RWPE1 (cell line): ENCODE data around the gene C6orf62.
"Not testable (repeated sequence)": the region's sequence is repeated elsewhere in the genome, so short reads cannot be mapped to it uniquely, and the experiment has no call there.

Experiments used
- CTCF ChIA-PET: fragments of 350-600 bp; sonication (Branson Sonifier 250); formaldehyde crosslinking; extraction: SDS; loops from one replicate; lab custom pipeline; 2021; lab: Yijun Ruan, JAX
- POLR2A ChIA-PET: fragments of 400-600 bp; formaldehyde crosslinking; extraction: SDS; loops from one replicate; lab custom pipeline; 2020; ENCODE audit warnings: antibody characterized with exemption; ENCODE audit not compliant: low non-redundant PET; lab: Yijun Ruan, JAX
- DNase-seq: peaks from one replicate; pipeline ENCODE4 v3.0.0; 2012; ENCODE audit warnings: low spot score
- H3K27ac ChIP-seq: fragments of 450-650 bp; 2 replicates; pipeline ENCODE4 v1.5.1; 2017
- CTCF ChIP-seq: fragments of 450-650 bp; conservative IDR thresholded peaks from 2 replicates; pipeline ENCODE4 v1.5.1; 2017; ENCODE audit warnings: low read depth, mild to moderate bottlenecking

Gene C6orf62

GRCh38 chr6:24699521-24700359 lies 19.2 kb downstream of the C6orf62 start:
- POLR2A ChIA-PET = no interaction called here
- no peak overlapping the region for H3K27ac ChIP-seq
- CTCF ChIA-PET = interaction anchor here (0.7 to 2.6 kb wide), 4 partner anchors 48 to 176 kb away, joined by 3 to 11 read pairs (median 4); no protein-coding TSS in a partner anchor
- no peak for DNase-seq
- TF ChIP-seq CTCF = no peak

- ChIA-PET CTCF (interaction anchor here (0.6 to 2.5 kb wide), 3 partner anchors 115 to 361 kb away, joined by 3 to 18 read pairs (median 3); no protein-coding TSS in a partner anchor), POLR2A (no interaction called here)
- H3K27ac ChIP-seq = no peak overlapping the region
- TF ChIP-seq CTCF = no peak
- DNase-seq = no peak
These were observed 22.9 kb downstream of the C6orf62 start for GRCh38 chr6:24696097-24696496.

GRCh38 chr6:24695635-24696034 lies 23.3 kb downstream of the C6orf62 start:
- CTCF ChIA-PET = interaction anchor here (0.6 to 2.5 kb wide), 3 partner anchors 114 to 361 kb away, joined by 3 to 18 read pairs (median 3); no protein-coding TSS in a partner anchor
- POLR2A ChIA-PET, H3K27ac ChIP-seq: not testable (repeated sequence)
- peak; percentile 40 for DNase-seq
- TF ChIP-seq CTCF = peak; percentile 47

- TF ChIP-seq CTCF = no peak
- CTCF ChIA-PET = interaction anchor here (2.5 kb wide), 1 partner anchor 113 kb away, joined by 18 read pairs; no protein-coding TSS in a partner anchor
- no peak overlapping the region for H3K27ac ChIP-seq
- DNase-seq = no peak
- POLR2A ChIA-PET = no interaction called here
These were observed 24.8 kb downstream of the C6orf62 start for GRCh38 chr6:24694198-24694597.

GRCh38 chr6:24692848-24693592 lies 25.9 kb downstream of the C6orf62 start:
- no peak for TF ChIP-seq CTCF
- ChIA-PET CTCF (interaction anchor here (0.5 kb wide), 1 partner anchor 311 kb away, joined by 3 read pairs; no protein-coding TSS in a partner anchor), POLR2A (no interaction called here)
- DNase-seq = no peak
- H3K27ac ChIP-seq = no peak overlapping the region

- ChIA-PET CTCF (no interaction called here), POLR2A (no interaction called here)
These were observed 26.5 kb downstream of the C6orf62 start for GRCh38 chr6:24692415-24692814.

More at GRCh38 chr6:24692415-24692814, 26.5 kb downstream of the C6orf62 start:
- DNase-seq = no peak
- no peak overlapping the region for H3K27ac ChIP-seq
- TF ChIP-seq CTCF = no peak
